Hepatocyte (in vitro differentiated cells): ENCODE results near the gene GPD2.

Experiments used
- CTCF ChIP-seq: fragments of 200-600 bp; sonication (generic); IDR thresholded peaks from 2 replicates; pipeline ENCODE4 v1.5.1; 2016; ENCODE audit warnings: antibody characterized with exemption, mild to moderate bottlenecking; ENCODE audit not compliant: poor library complexity
- EZH2 ChIP-seq: fragments of 200-600 bp; sonication (generic); IDR thresholded peaks from 2 replicates; pipeline ENCODE4 v1.6.1; 2016; ENCODE audit warnings: antibody characterized with exemption, mild to moderate bottlenecking, borderline replicate concordance

GRCh38 chr2:156505696-156506095 is 69.5 kb downstream of the GPD2 start:
- TF ChIP-seq CTCF (no peak), EZH2 (no peak)
